Stimulated activated naive CD4-positive, alpha-beta T cell treated with Interleukin-2 at 50 U/mL for 16 hours (primary cell): Measurements from ENCODE around the gene ITGA3.

ENCODE experiments used
- DNase-seq: peaks from one replicate; lab custom pipeline; 2025; lab: John Stamatoyannopoulos, UW

The ITGA3 gene

DNA sequence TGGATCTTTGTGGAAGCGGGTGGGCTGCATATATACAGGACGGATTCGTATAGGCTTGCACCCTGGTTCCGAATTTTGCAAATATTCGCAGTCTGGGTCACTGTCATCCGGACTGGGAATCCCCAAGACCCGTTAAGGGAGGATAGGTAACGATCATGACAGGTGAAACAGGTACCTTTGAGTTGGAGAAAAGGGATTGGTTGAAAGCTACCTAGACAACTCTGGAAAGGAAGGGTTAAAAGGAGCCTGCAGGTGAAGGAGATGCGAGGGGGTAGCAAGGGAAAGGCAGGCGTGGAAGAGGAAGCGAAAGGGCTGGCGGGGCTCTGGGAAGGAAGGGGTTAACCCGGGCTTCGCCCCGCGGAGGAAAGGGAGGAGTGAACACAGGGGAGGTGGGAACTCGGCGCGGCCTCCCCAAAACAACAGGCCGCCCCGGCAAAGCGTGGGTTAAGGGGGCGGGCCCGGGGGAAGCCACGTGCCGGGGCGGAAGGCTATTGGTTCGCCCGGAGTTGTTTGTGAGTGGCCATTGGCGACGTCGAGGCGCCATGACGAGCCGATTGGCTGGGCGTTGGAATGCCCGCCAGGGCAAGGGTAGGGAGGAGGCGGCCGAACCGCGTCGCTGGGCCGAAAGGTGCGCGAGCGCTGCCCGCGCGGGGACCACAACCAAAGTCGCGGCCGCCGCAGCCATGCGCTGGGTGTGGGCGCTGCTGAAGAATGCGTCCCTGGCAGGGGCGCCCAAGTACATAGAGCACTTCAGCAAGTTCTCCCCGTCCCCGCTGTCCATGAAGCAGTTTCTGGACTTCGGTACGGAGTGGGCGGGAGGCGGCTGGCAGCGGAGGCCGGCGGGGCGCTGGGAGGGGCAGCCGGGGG is 39.1 kb downstream of the ITGA3 start, which contains the start of gene PDK2:
TSS of gene PDK2 (plus strand) at position 599 of the 867 bp plus-strand sequence. CDS start at position 684, 85 bp downstream.
- DNase-seq = peak; percentile 96

- no peak for DNase-seq
These were observed 39.7 kb downstream of the ITGA3 start for GRCh38 chr17:50095626-50096037.

- DNase-seq = no peak
These were observed 40.2 kb downstream of the ITGA3 start for GRCh38 chr17:50096092-50096491.

GRCh38 chr17:50096758-50097157 is 40.8 kb downstream of the ITGA3 start:
- no peak for DNase-seq

DNA sequence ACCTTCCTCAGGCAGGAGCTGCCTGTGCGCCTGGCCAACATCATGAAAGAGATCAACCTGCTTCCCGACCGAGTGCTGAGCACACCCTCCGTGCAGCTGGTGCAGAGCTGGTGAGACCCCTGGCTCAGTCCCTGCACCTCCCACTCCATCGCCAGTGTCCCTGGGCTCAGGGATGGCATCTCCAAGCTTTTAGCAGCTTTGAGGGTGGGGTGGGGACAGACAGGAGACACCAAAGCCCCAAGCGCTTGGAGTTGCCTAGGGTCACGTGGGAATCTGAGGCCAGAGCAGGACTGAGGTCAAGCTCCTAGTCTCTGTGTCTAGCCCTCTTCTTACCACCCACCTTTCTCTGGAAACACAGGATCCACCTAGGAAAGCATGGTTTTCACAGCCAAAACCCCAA is 41.5 kb downstream of the ITGA3 start:
- DNase-seq = no peak

- no peak for DNase-seq
These were observed 42.0 kb downstream of the ITGA3 start for GRCh38 chr17:50097926-50098325.

GRCh38 chr17:50098583-50098982 is 42.7 kb downstream of the ITGA3 start:
- DNase-seq = no peak

DNA sequence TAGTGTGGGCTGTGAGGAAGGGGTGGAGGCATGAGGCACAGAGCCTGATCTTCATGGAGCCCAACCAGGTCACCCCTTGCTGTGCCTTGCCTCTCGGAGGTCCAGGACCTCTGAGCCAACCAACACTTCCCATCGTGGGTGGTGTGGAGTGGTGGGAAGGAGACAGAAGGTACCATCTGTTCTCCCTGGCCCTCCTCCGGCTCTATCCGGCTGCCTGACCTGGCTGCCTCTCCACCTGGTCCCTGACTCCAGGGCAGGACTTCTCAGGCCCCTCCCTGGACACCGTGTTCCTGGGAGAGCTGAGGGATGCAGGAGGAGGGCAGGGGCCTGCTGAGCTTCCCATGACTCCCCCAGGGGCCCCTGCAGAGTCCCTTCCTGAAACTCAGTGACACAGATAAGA is 43.1 kb downstream of the ITGA3 start:
- no peak for DNase-seq

- DNase-seq = no peak
These were observed 44.6 kb downstream of the ITGA3 start for GRCh38 chr17:50100480-50100883.

GRCh38 chr17:50100921-50101345 is 45.0 kb downstream of the ITGA3 start:
- DNase-seq = no peak

DNA sequence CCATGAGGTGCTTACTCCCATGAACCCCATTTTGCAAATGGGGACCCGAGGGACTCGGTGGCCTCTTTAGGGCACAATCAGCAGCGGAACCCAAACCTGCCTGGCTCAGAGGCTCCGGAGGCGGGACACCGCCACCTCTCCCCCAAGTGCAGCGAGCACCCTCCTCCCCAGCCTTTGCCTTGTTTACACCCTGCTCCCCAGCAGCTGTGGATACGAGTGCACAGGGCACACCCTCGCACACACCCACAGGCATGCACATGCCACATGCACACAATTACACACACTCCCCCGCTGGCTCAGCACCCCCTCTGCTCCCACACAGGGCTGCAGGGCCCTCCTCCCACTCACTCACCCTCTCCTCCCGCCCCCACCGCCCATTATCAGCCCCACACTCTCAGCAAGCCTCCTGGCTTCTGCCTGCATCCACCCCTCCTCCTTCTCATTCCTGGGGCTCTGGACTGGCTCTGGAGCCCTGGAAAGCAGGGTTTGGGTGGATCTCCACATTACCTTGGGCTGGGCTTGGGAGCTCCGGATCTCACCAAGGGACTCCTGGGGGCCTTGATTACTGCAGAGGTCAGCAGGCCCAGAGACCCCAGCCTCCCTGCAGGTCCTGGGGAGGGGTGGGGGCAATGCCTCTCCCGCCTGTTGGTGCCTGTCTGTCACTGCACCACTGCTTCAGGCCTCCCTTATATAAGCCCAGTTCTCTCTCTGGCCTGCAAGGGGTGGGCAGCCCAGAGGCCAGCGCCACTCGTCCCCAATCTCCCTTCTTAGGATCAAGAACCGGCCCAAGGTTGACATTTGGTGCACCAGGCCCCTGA is 45.6 kb downstream of the ITGA3 start:
- DNase-seq = no peak

DNA sequence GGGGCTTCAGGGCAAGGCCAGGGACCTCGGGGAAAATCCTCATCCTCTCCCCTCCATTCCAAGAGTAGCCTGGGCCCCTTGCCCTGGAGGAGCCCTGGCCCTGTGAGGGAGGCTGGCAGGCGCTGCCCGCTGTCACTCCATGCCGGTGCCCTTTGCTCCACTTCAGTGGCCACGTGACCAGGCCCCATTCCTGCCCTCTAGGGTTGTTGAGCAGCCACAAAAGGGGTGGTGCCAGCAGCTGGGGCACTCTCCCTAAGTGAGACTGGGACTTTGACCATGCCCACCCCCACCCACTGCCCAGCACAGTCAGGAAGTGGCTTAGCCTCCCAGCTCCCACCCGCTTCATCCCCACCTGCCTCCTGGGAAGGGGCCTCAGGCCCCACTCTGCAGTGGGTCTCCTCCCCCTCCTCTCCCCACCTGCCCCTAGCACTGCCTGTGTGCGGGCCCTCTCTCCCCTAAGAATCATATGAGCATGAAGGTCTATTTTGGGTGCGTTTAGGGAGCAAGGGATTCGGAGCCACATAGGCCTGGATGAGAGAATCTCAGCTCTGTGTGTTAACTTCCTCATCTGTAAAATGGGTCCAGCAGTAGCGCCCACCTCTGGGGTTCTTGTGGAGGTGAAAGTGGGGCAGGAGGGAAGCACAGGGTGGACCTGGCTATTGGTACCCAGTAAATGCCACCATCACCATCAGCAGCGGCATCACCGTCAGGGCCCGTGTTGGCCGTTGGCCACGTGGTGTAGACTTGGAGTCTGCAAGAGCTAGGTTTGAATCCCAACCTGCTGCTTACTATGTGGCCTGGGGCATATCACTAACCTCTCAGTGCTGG is 46.5 kb downstream of the ITGA3 start:
- no peak for DNase-seq

DNA sequence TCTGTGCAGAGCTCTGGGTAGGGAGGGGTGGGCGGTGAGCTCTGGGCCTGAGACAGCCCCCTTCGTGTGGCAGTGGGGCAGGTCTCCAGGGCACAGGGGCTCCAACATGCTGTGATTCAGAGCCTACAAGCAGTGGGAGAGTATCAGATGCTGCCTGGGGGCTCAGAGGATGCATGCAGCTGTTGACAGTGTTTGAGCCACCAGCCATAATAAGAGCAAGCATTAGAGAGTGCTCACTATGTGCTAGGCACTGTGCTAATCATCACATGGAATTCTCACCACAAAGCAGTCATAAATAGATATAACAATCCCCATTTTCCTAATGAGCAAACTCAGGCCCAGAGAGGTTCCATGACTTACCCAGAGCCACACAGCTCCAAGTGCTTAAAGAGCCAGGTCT is 47.3 kb downstream of the ITGA3 start:
- no peak for DNase-seq

DNA sequence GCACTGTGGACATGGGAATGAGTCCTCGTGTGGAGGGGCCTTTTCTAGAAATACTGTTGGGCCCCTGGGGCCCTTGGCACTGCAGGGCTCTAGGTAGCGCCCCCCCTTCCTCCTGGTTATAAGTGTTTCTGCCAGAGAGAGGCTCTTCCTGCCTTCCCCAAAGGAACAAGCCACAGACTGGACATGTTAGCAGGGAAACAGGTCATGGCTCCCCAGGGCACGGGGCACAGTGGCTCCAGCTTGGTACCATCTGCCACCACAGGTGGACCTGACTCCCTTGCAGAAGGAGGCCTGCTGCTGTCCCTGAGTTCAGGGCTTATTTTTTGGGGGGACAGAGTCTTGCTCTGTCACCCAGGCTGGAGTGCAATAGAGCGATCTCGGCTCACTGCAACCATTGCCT is 48.0 kb downstream of the ITGA3 start:
- DNase-seq = no peak

DNA sequence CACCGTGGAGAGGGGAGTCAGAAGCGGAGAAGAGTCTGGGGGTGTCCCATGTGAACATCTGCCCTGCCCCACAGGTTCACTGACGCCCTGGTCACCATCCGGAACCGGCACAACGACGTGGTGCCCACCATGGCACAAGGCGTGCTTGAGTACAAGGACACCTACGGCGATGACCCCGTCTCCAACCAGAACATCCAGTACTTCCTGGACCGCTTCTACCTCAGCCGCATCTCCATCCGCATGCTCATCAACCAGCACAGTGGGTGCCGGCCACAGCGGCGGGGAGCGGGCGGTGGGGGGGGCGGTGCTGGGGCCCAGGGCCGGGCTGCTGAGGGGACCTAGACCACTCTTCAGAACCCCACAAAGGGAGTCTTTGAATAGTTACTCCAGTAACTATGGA is 49.9 kb downstream of the ITGA3 start:
- no peak for DNase-seq

- no peak for DNase-seq
These were observed 50.7 kb downstream of the ITGA3 start for GRCh38 chr17:50106393-50107131.

DNA sequence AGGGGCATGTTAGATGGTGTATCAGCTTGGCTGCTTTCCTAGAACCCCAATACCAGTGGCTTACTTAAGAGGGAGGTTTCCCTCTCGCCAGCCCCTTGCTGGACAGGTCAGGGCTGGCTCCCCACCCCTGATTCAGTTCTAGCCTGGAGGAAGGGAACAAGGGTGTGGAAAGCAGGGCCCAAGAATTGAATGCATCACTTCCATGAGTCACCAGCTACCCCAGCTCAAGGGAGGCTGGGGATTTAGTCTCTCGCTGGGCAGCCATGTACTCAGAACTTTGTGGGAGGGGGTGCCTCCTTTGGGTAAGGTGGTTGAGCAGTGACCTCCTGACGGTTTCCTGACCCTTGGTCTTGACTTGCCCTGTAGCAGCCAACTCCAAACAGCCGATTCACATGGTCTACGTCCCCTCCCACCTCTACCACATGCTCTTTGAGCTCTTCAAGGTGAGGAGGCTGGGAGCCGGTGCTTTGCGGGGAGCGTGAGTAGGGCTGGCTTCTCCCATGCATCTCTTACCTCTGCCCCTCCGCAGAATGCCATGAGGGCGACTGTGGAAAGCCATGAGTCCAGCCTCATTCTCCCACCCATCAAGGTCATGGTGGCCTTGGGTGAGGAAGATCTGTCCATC is 52.0 kb downstream of the ITGA3 start:
- no peak for DNase-seq

- DNase-seq = no peak
These were observed 52.6 kb downstream of the ITGA3 start for GRCh38 chr17:50108556-50108955.

- no peak for DNase-seq
These were observed 53.3 kb downstream of the ITGA3 start for GRCh38 chr17:50109207-50109606.

- no peak for DNase-seq
These were observed 53.9 kb downstream of the ITGA3 start for GRCh38 chr17:50109785-50110184.
